GM04504 (cell line): Measurements from ENCODE around the gene VAPB.

ENCODE experiments used
- DNase-seq: peaks from one replicate; pipeline ENCODE4 v3.0.0-alpha.2; 2012; ENCODE audit warnings: low read depth

Gene VAPB

DNA sequence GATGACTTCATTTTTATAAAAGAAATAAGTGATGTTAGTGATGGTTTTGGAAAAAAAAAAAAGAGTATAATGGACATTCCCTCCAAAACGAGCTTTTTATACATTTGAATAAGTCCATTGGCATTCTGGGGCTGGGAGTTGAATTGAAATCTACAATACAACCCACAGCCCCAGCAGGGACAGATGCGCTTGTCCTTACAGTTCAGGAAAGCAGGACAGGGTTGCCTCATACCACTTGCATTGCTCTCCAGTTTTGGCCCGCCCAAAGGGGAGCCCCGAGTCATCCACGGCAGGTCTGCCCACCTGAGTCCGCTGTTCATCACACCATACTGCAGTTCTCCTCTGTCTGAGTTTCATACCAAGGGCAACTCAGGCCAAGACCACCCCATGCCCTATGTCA, 46.2 kb downstream of the VAPB start:
- DNase-seq = no peak

DNA sequence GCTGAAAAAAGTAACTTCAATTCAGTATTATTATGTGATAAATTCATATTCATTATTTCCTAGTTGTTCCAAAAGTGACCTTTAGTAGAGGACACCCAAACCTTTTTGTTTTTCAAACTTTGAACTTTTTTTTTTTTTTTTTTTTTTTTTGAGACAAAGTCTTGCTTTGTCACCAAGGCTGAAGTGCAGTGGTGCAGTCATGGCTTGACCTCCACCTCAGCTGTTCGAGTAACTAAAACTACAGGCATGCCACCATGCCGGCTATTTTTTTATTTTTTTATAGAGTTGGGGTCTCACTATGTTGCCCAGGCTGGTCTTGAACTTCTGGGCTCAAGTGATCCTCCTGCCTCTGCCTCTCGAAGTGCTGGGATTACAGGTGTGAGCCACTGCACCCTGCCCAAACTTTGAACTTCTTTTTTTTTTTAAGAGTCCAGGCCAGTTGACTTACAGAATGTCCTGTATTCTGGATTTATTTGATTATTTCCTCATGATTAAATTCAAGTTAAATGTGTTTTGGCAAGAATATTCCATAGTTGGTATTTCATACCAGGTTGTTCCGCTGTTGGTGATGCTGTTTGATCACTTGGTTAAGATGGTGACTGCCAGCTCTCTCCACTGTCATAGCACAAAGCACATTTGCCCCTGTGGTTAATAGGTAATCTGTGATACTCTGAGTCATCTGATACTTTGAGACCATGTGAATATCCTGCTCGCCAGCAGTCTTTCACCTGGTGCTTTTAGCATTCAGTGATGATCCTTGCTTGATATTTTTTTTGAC, 48.0 kb downstream of the VAPB start:
- no peak for DNase-seq

DNA sequence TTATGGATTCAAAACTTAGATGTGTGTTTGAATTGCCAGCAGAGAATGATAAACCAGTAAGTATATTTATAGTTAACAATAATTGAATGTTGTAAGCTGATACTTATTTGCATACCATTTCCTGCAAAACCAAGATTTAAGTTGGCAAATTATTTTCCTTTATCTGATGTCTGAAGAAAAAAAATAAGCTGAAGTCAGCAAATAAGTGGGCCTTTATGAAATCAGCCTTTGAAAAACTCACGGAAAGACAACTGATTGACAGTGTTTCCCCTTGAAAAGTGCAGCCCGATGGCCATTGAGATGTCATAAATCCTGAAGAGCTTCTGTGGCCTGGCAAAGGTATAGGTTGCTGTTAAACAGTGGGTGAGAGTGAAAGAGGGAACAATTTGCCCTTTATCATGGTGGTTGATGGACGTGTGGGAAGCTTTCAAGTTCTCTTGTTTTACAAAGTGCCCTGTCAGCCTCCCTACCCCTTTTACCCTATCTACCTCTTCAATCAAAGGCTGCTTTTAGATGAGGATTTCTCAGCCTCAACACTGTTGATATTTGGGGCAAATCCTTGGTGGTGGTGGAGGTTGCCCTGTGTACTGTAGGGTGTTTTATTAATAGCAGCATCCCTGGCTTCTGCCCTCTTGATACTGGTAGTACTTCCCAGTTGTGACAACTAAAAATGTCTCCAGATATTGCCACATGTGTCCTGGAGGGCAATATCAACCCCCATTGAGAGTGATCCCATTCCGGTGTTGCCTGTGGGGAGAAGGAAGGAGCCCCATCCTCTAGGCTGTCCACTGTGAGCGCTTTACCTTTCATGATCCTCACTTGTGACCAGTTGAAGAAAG, 50.2 kb downstream of the VAPB start:
- no peak for DNase-seq

DNA sequence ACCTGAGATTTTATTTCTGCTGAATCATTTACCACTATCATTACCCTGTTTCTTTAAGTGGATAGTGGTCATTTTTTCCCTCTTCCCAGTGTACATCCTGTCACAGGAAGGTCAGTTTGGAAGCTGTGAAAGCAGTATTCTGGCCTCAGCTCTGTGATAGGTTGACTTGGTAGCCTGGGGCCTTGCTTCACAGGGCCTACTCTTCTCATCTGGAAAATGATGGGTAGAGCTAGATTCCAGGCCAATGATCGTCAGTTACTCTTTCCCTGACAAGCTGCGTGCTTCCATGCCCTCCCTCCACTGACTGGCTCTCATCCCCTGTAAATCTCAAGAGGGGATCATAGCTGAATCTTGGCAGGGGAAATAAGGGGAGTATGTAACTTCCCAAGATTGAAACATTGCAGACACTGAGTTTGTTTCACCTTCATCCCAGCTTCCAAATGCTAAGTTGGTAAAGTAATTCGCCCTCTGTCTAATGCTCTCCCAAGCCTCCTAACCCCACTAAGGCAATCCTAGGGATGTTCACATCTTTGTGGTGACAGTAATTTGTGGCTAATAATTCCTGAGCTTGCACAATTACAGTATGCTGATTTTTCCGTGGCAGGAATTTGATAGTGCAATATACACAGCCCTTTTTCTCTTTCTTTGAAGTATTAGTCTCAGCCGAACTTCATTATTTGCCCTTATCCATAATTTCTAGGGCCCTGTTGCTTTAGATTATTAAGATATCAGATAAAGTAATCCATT, 51.2 kb downstream of the VAPB start:
- DNase-seq = no peak

DNA sequence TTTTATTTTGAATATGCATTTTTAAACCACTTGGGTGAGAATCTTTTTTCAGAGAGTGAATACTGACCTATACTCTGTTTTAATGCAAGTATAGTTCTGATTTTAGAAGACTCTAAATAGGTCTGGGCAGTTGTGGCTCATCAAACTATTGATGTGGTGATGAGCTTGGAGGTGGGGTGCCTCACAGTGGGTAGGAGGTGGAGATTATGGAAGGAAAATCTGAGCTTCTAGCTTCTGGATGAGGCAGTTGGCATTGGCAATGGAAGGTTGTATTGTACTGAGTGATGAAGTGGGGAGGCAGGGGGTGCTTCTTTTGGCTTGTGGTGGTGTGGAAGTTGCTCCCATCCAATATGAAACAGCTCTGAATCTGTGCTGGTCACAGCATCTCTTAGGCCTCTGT, 52.7 kb downstream of the VAPB start:
- DNase-seq = no peak

DNA sequence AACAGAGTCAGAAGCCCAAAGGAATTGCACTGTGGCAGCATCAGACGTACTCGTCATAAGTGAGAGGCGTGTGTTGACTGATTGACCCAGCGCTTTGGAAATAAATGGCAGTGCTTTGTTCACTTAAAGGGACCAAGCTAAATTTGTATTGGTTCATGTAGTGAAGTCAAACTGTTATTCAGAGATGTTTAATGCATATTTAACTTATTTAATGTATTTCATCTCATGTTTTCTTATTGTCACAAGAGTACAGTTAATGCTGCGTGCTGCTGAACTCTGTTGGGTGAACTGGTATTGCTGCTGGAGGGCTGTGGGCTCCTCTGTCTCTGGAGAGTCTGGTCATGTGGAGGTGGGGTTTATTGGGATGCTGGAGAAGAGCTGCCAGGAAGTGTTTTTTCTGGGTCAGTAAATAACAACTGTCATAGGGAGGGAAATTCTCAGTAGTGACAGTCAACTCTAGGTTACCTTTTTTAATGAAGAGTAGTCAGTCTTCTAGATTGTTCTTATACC, 55.8 kb downstream of the VAPB start:
- no peak for DNase-seq

DNA sequence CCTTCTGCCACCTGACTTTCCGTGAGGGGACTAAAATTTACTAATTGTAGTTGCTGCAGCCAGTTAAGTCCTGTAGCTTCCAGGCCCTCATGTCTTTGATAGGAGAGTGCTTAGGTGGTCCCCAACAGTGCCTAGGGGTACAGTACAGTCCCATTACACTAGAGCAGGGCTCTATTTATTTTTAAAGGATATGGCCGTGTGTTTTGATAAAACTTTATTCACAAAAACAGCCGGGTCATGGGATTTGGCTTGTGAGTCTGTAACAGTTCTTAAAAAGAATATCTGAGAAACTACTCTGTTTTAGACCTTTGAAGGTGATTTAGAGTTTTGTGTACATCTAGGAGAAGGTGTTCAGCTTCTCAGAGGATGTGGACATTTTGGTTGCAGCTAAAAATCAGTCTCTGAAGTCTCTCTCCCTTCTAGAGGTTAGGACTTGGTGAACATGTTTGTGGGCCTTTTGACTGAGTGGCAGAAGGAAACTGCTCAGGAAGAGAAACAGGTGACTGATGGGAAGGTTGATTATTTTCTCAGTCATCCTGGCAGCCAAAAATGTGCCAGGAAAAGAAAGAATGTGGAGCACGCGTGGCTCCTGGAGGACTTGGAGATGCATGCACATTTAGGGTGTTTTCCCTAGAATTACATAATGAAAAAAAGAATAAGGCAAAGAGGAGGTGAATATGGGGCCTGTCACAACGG, 57.4 kb downstream of the VAPB start:
- DNase-seq = no peak

DNA sequence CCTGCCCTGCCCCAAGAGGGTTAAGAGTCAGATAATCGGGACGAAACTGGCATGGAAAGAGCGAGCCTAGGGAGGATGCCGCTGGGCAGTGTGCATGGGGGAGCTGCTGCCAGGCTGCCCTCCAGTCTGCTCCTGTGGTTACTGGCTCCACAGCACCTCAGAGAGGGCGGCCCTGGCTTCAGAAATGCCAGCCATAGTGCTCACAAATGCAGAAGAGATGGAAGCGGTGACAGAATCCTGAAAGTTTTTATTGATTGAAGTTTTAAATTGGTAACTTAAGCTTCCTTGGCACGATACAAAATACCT, 57.9 kb downstream of the VAPB start:
- DNase-seq = no peak

DNA sequence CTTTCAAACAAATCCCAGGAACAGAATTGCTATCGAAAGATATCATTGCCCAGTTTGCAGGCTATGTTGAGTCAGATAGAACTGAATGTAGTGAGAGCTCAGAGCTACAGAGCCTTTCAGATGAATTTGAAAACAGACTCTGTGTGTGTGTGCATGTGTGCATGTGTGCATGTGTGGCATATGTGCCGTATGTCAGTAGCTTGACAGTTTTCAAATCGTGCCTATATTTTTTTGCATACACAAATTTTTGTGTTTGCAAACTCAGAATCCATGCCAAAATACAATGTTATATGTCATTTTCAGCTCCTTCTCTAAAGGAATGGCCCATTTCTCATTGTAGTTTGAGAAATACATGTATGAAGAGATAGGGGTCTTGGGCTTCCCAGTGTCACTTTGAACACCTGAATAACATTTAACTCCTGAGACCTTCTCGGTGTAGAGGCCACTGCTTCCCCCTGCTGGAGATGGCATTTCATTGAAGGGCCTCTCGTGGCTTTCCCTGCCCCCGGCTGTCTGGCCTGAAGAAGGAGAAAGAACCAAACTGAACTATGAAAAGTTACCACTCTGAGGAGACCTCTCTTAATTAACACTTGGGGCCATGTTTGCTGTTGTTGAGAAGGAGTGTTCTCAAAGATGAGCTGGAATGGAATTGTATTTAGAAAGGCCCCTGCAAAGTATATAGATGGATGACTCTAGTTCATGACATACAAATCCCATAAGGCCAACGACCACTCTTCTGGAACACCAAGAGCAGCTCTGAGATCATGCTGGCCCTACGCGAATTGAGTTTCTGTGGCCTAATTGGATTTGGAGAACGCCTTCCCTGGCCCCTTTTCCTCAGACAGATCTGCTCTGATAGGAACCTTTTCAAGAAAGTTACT, 58.7 kb downstream of the VAPB start:
- DNase-seq = peak; percentile 17

DNA sequence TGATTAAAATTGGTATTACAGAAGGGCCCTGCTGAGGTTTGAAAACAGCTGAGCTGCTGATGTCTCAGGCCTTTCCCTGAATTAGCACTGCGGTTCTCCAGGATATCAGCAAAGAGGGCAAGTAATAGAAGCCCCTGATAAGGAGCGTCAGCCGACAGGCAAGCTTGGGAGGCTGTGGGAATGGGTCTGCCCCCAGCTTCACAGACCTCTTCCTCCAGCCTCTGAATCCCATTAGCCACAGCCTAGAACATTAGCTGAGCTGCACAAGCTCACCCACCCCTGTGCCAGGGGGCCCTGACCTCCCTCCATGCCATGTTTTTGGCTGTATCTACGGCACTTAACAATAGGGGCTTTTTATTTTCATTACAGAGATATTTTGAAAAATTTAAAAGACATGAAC, 59.9 kb downstream of the VAPB start:
- DNase-seq = no peak

DNA sequence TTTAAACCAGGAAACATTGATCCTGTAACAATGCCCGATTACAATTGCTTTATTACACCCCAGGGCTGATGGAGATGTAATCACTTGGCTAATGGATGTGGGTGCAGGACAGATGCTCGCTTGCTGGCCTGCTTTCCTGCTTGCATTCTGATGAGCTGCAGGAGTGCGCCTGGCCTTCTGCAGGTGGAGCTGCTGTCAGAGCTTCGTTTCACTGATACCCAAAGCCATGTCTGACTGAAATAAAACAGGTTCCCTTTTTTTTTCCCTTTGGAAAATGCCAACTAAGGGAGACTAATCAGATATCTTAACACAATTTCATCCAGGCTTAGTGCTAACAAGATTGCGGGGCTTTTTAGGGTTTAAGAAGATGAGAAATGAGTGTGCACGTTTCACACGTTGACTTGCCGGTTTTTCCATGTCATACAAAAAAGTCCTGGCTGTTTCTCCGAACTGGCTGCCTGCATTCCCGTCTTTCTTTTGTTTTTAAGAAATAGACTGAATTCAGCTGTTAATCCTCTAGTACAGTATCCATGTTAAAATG, 60.7 kb downstream of the VAPB start:
- no peak for DNase-seq

DNA sequence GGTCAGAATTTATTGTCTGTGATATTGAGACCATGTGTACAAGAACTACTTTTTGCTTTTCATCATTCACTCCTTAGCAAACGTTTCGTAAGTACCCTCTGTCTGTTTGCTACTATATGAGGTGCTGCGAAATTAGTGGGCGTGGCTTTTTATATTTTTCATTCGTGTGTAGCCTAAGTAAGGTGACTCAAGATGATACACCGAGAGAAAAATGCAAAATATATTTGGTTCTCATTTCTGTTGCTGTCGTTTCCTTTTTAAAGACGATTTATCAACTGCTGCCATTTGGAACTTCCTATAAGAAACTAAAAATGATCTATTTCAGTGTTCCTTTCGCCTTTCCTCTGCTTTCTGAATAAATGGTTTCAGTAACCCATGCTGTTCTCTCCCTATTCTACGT, 61.2 kb downstream of the VAPB start:
- DNase-seq = peak; percentile 33

DNA sequence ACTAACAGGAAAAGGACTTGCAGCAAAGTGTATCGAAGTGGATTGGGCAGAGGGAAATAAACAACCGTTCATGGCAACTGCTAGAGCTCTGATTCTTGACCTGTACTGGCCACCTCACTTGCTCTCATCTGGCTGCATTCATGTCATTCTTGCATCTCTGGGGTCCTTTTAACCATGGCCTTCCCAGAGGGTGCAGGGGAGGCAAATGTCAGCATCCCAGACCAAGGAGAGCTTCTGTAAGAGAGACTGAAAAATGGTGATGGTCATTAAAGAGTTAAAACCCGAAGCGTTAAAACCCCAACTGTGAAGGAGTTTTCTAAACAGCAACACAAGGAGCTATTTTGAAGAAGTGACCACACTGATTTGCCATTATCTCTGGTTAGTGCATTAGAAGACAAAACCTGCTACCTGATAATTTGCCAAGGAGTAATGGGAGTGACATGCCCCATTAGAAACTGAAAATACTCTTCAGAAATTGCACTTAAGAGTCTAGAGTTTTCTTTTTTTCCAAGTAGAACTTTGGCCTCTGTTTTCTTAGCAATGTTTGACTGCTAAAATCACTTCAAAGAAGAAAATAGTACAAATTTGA, 63.7 kb downstream of the VAPB start:
- no peak for DNase-seq

DNA sequence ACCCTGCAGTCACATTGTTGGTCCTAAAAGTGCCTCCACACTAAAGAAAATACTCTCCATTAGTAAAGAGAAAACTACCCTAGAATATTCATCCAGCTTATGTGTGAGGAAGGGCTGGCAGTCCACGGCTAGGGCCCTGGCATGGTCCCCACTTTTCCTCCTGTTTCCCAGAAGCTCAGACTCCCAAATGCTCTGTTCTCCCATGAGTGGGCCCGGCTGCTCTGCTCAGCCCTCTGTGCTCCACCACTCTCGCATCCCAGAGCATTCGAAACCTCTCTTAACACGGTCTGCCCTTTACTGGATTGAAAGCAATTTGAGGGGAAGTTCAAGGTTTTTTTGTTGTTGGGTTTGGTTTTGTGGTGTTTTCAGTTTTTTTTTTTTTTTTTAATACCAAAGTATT, 64.4 kb downstream of the VAPB start:
- DNase-seq = no peak

DNA sequence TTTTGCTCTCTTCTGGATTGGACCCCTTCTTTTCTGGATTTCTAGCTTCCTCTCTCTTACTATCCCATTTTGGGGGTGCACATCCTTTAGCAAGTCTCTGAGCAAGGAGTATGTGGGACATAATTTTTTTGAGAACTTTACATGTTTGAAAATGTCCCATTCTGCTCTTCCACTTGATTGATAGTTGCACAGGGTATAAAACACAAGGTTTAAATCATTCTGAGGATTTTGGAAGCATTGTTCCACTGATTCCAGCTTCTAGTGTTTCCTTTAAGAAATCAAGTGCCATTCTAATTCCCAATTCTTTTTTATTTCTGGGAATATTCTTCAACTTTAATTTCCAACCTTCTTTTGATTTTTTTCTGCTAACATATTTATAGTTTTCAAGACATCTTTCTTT, 65.4 kb downstream of the VAPB start:
- DNase-seq = no peak

DNA sequence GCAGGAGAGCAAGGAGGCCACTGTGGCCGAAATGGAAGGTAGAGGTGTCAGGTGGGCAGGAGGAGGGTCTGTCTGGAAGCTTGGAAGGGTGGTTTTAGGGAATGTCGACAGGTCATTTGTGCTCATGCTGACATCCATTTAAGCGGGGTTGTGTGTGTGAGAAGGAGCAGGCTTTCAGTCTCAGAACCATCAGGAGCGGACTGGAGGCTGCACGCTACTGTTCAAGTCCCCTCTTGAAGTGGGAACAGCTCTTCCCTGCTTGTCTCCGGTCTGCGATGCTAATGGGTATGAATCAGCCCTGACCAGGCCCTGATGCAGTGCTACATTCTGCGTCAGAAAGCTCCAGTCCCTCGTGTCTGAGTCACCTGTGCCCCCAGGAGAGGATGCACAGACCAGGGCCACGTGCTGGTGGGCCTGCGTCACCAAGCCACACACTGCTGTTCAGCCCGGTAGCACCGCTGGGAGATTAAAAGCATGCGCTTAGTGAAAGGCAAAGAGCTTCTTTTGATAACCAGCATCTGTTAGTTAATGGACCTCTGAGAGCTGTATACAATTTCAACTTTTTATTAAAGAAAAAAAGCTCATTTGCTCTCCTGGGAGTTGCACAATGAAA, 68.2 kb downstream of the VAPB start:
- no peak for DNase-seq

DNA sequence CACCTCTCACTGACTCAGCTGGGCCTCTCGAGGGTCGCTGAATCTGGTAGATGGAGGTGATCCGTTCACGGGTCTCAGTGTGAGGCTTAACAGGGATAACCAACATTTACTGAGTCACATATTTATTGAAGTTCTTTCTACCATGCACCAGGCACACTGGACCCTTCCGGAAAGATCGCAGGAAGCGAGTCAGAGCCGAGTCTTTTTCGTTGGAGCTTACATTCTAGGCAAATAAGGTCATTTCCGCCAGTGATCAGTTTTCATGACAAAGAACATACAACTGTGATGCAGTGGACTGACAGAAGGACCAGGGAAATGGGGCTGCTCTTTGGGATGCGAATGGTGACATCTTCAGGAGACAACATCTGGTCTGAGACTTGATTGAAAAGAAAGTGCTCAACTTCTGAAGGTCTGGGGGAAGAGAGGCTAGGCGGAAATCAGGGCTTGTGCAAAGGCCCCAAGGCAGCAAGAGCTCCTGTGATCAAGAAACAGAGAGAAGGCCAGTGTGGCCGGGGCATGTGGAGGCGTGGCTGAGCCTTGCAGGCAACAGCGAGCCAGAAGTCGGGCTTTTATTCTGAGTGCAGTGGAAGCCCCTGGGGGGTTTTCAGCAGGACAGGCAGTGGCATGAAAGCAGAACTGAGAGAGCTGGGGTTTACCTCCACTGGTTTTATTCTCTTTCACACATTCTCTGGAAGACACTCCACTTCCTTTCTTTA, 69.5 kb downstream of the VAPB start:
- DNase-seq = no peak

DNA sequence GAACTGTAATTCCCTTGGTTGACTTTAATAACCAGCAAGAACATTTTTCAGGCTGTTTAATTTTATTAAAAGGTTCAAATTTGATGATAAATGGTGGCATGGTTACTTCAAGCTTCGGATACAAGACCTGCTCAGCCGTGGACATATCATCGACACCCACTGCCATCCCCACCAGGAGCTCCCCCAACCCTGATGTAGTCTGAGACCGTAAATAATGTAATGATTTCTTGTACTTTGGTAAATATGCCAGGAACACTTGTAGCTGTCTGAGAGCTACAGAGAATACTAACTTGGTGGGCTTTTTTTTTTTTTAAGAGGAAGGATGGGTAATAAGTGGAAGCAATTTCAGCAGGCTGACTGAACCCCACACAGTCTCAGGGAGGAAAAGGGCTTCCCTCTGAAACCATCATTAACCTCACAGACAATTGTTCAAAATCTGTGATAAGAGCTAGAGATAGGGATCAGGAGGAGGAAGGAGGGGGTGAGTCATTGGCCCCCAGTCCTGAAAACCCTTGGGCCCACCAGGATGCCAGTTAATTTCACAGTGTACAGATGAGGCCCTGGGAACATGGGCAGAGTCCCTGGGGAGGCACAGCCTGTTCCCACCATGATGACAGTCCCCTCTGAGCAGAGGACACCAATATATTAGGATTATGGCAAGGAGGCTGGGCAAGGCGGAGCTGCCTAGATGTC, 70.2 kb downstream of the VAPB start:
- DNase-seq = no peak

DNA sequence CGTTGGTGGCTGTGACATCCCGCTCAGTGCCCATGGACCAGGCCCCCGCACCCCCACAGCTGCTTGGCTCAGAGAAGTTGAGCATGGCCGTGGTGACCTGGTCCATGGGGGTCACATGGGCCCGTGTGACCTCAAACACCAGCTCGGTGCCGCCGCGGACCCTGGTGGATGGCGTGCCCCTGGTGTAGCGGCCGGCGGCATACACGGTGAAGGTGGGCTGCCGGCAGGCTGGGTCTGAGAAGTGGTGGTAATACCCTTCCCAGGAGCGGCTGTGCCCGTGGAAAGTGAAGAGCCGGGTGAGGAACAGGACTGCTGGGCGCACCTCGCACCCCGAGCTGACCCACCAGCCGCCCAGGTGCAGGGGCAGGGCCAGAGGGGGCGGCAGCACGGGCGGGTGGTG, 72.1 kb downstream of the VAPB start:
- no peak for DNase-seq
